ENCODE measurements around the gene TWF2.

DNA sequence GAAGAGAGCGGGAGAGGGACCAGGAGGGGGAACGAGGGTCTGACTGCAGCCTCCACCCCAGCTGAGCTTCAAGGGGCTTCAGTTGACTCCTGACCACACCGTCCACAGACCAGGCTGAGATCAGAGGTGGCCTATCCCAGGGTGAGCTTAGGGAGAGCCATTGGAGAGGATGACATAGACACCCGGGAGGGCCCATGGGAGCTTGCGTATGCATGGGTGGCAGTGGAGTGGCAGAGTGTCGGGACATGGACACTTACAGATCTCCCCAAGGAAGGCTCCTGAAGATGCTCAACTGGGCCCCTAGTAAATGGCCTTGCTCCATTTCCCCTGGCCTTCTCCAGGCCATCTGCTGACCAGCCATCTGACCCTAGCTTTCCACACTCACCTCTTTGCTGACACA, 53.6 kb downstream of the TWF2 start:
- TF ChIP-seq, protein P1, sequence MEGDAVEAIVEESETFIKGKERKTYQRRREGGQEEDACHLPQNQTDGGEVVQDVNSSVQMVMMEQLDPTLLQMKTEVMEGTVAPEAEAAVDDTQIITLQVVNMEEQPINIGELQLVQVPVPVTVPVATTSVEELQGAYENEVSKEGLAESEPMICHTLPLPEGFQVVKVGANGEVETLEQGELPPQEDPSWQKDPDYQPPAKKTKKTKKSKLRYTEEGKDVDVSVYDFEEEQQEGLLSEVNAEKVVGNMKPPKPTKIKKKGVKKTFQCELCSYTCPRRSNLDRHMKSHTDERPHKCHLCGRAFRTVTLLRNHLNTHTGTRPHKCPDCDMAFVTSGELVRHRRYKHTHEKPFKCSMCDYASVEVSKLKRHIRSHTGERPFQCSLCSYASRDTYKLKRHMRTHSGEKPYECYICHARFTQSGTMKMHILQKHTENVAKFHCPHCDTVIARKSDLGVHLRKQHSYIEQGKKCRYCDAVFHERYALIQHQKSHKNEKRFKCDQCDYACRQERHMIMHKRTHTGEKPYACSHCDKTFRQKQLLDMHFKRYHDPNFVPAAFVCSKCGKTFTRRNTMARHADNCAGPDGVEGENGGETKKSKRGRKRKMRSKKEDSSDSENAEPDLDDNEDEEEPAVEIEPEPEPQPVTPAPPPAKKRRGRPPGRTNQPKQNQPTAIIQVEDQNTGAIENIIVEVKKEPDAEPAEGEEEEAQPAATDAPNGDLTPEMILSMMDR (IDR thresholded peaks at IDR 0.05), result no peak
- no peak for TF ChIP-seq ZFX (IDR thresholded peaks at IDR 0.05; ENCODE audit: borderline replicate concordance)
